Measurements from ENCODE around the gene PLPP3.

- TF ChIP-seq CTCF (IDR thresholded peaks at IDR 0.05) (no peak), POLR2A (IDR thresholded peaks at IDR 0.05) (peak in 1 of 2 donors; percentile 86)
Observed at GRCh38 chr1:56578963-56579875, at the start of gene PLPP3.

All from lower leg skin (tissue), 3 donors.